Loucy (cell line): ENCODE measurements around the gene RAPSN.
A peak's percentile ranks its signal among the peaks of the same experiment; 100 is the strongest.

Experiments used
- H2AFZ ChIP-seq: fragments of 200-600 bp; sonication (generic); 2 replicates; pipeline ENCODE4 v1.6.0; 2016; ENCODE audit warnings: antibody characterized with exemption, mild to moderate bottlenecking, low read length, moderate library complexity
- H3F3A ChIP-seq: fragments of 200-600 bp; 2 replicates; pipeline ENCODE4 v1.6.0; 2016; ENCODE audit warnings: antibody characterized with exemption, low read depth, mild to moderate bottlenecking
- H3K27me3 ChIP-seq: fragments of 200-600 bp; sonication (generic); 2 replicates; pipeline ENCODE4 v1.6.1; 2014; ENCODE audit warnings: low read length, mild to moderate bottlenecking; ENCODE audit not compliant: insufficient read depth, poor library complexity, severe bottlenecking
- H3K36me3 ChIP-seq: fragments of 200-600 bp; sonication (generic); 2 replicates; pipeline ENCODE4 v1.6.1; 2016; ENCODE audit warnings: low read length; ENCODE audit not compliant: insufficient read depth
- H3K4me1 ChIP-seq: fragments of 200-600 bp; sonication (generic); 2 replicates; pipeline ENCODE4 v1.5.1; 2014; ENCODE audit warnings: low read length, mild to moderate bottlenecking; ENCODE audit not compliant: insufficient read depth, poor library complexity, severe bottlenecking
- H3K4me2 ChIP-seq: fragments of 200-600 bp; sonication (generic); 2 replicates; pipeline ENCODE4 v1.6.0; 2014; ENCODE audit warnings: antibody characterized with exemption, low read length, low read depth, mild to moderate bottlenecking; ENCODE audit not compliant: poor library complexity, severe bottlenecking
- H3K4me3 ChIP-seq: fragments of 200-600 bp; sonication (generic); 2 replicates; pipeline ENCODE4 v1.5.1; 2014; ENCODE audit warnings: low read length, mild to moderate bottlenecking, mixed read lengths; ENCODE audit not compliant: poor library complexity, severe bottlenecking
- H3K79me2 ChIP-seq: fragments of 200-600 bp; sonication (generic); 2 replicates; pipeline ENCODE4 v1.6.1; 2014; ENCODE audit warnings: low read length; ENCODE audit not compliant: insufficient read depth
- H3K9ac ChIP-seq: fragments of 200-600 bp; sonication (generic); 2 replicates; pipeline ENCODE4 v1.6.0; 2014; ENCODE audit warnings: mild to moderate bottlenecking, low read depth, low read length, moderate library complexity; ENCODE audit not compliant: poor library complexity, severe bottlenecking
- H3K9me2 ChIP-seq: fragments of 200-600 bp; sonication (generic); replicated peaks from 2 replicates; pipeline ENCODE4 v1.6.1; 2016; ENCODE audit warnings: low read depth, low read length, mixed read lengths
- H3K9me3 ChIP-seq: fragments of 200-600 bp; sonication (generic); 2 replicates; pipeline ENCODE4 v1.6.1; 2014; ENCODE audit warnings: mild to moderate bottlenecking, antibody characterized with exemption, low read length, low read depth; ENCODE audit not compliant: insufficient read depth
- H4K20me1 ChIP-seq: fragments of 200-600 bp; sonication (generic); 2 replicates; pipeline ENCODE4 v1.6.0; 2014; ENCODE audit warnings: antibody characterized with exemption, low read length, mild to moderate bottlenecking; ENCODE audit not compliant: insufficient read depth, poor library complexity, severe bottlenecking
- CTCF ChIP-seq: fragments of 200-600 bp; sonication (generic); conservative IDR thresholded peaks from 2 replicates; pipeline ENCODE4 v1.5.1; 2014; ENCODE audit warnings: mild to moderate bottlenecking, antibody characterized with exemption, low read length
- EZH2phosphoT487 ChIP-seq: fragments of 200-600 bp; IDR thresholded peaks from 2 replicates; pipeline ENCODE4 v1.6.1; 2018; ENCODE audit warnings: antibody characterized with exemption, mild to moderate bottlenecking, moderate library complexity, borderline replicate concordance

RAPSN gene

DNA sequence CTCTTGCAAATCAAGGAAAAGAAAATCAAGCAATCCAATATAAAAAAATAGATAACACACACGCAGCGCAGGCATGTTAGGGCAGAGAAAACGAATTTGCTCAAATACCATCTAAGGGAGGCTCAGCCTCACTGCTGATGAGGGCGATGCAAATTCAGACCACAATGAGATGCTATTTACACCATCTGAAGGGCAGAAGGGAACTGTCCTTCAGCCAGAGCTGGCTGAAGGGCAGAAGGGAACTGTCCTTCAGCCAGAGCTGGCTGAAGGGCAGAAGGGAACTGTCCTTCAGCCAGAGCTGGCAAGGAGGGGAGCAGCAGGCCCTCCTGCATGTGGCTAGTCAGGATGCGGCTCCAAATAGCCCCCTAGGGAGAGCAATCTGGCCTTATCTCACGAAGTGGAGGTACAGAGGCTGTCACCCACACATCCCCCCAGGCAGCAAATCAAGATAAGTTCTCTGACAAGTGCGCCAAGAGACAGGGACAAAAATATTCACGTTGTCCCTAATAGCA is 48.1 kb downstream of the RAPSN start:
- Histone ChIP-seq H2AFZ (peak overlapping the region; percentile 66), H3K4me1 (peaks cover 61% of the 10 kb centered on the region), H3K27me3 (no peaks in the 10 kb centered on the region), H3K9ac (peak overlapping the region; percentile 82), H3K79me2 (no peaks in the 10 kb centered on the region), H3F3A (peaks cover 5% of the 10 kb centered on the region), H3K4me2 (peak overlapping the region; percentile 89), H3K36me3 (no peaks in the 10 kb centered on the region), H3K4me3 (peak overlapping the region; percentile 74), H3K9me3 (no peaks in the 10 kb centered on the region), H4K20me1 (no peaks in the 10 kb centered on the region), H3K9me2 (no peaks in the 10 kb centered on the region)
- TF ChIP-seq CTCF, result no peak
- TF ChIP-seq EZH2phosphoT487, result no peak

GRCh38 chr11:47399860-47400767 is 48.8 kb downstream of the RAPSN start:
- no peak for TF ChIP-seq EZH2phosphoT487
- TF ChIP-seq CTCF, result no peak
- H3K36me3 ChIP-seq, result no peaks in the 10 kb centered on the region
- H2AFZ ChIP-seq, result peak overlapping the region; percentile 66
- H3K4me3 ChIP-seq, result peak overlapping the region; percentile 74
- peak overlapping the region; percentile 82 for H3K9ac ChIP-seq
- H3K27me3 ChIP-seq, result no peaks in the 10 kb centered on the region
- peaks cover 68% of the 10 kb centered on the region for H3K4me1 ChIP-seq
- peaks cover 5% of the 10 kb centered on the region for H3F3A ChIP-seq
- no peaks in the 10 kb centered on the region for H4K20me1 ChIP-seq
- peak overlapping the region; percentile 89 for H3K4me2 ChIP-seq
- no peaks in the 10 kb centered on the region for H3K79me2 ChIP-seq
- H3K9me2 ChIP-seq, result no peaks in the 10 kb centered on the region
- H3K9me3 ChIP-seq, result no peaks in the 10 kb centered on the region

DNA sequence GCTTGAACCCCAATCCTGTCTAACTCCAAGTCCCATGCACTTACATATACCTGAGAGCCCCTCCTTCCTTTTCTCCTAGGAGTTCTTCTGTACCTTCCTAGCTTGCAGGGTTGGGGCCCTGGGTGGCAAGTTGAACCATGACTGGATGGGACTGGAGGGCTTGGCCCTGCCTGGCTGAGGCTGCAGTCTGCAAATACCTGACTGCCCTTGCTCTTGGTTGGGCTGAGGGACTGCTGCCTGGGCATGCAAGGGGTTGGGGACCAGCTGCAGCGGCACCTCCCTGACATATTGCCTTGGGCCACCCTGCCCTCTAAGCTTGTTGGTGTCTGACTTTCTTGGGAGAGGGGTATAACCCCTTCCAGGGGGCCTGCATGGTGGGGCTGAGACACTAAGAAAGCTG is 50.4 kb downstream of the RAPSN start:
- H3K4me3 ChIP-seq, result no peak overlapping the region
- peaks cover 5% of the 10 kb centered on the region for H3F3A ChIP-seq
- no peaks in the 10 kb centered on the region for H3K9me3 ChIP-seq
- H3K79me2 ChIP-seq, result no peaks in the 10 kb centered on the region
- H3K9me2 ChIP-seq, result no peaks in the 10 kb centered on the region
- H3K4me1 ChIP-seq, result peaks cover 79% of the 10 kb centered on the region
- H3K4me2 ChIP-seq, result no peak overlapping the region
- H4K20me1 ChIP-seq, result no peaks in the 10 kb centered on the region
- TF ChIP-seq CTCF (no peak), EZH2phosphoT487 (no peak)
- H3K9ac ChIP-seq, result peak overlapping the region; percentile 82
- no peak overlapping the region for H2AFZ ChIP-seq
- no peaks in the 10 kb centered on the region for H3K36me3 ChIP-seq
- H3K27me3 ChIP-seq, result no peaks in the 10 kb centered on the region
